ENCODE measurements around the gene WHAMM.

DNA sequence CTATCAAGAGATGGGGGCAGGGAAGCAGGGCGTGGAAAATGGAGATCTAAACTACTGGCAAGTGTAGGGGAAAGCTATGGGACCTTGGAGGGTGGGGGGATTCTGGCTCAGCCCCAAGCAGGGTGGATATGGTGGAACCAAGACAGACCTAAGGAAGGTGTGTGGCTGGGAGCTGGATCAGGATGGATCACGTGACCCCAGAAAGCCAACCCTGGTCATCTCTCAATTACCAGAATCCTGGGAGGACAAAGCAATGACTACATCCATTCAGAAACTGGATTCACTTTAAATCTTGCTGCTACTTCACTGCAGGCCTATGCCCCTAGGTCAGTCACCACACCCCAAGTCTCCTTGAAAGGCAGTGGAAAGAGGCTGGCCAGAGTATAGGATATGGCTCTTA lies 68.4 kb downstream of the WHAMM start:
- TF ChIP-seq, protein P1, sequence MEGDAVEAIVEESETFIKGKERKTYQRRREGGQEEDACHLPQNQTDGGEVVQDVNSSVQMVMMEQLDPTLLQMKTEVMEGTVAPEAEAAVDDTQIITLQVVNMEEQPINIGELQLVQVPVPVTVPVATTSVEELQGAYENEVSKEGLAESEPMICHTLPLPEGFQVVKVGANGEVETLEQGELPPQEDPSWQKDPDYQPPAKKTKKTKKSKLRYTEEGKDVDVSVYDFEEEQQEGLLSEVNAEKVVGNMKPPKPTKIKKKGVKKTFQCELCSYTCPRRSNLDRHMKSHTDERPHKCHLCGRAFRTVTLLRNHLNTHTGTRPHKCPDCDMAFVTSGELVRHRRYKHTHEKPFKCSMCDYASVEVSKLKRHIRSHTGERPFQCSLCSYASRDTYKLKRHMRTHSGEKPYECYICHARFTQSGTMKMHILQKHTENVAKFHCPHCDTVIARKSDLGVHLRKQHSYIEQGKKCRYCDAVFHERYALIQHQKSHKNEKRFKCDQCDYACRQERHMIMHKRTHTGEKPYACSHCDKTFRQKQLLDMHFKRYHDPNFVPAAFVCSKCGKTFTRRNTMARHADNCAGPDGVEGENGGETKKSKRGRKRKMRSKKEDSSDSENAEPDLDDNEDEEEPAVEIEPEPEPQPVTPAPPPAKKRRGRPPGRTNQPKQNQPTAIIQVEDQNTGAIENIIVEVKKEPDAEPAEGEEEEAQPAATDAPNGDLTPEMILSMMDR (IDR thresholded peaks at IDR 0.05) = no peak
- TF ChIP-seq POLR2A (IDR thresholded peaks at IDR 0.05) = no peak
